KBM-7 (cell line): ENCODE results near the gene MORC3.

Experiments used
- DNase-seq: peaks from one replicate; pipeline ENCODE4 v3.0.0-alpha.2; 2015
- in situ Hi-C: fragments of 300-500 bp; cut with MboI; formaldehyde crosslinking; loops from 2 replicates; pipeline ENCODE4 v1.14.3; 2020; ENCODE audit warnings: low sequenced_read_pairs, low pct_unique_long_range_greater_than_20kb, mixed read lengths

Gene MORC3

GRCh38 chr21:36411301-36411700 lies 91.3 kb downstream of the MORC3 start:
- in situ Hi-C loops: no loop called here
- DNase-seq: no peak

DNA sequence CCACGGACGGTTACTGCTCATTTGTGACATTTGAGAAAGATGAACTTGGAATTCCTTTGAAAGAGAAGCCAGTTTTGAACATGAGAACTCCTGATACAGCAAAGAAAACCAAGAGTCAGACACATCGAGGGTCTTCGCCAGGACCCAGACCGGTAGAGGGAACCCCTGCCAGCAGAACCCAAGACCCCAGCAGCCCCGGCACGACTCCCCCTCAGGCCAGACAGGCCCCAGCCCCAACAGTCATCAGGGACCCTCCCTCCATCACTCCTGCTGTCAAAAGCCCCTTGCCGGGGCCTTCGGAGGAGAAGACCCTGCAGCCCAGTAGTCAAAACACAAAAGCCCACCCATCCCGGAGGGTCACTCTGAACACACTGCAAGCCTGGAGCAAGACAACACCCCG lies 92.9 kb downstream of the MORC3 start:
- no peak for DNase-seq
- in situ Hi-C loops: no loop called here

DNA sequence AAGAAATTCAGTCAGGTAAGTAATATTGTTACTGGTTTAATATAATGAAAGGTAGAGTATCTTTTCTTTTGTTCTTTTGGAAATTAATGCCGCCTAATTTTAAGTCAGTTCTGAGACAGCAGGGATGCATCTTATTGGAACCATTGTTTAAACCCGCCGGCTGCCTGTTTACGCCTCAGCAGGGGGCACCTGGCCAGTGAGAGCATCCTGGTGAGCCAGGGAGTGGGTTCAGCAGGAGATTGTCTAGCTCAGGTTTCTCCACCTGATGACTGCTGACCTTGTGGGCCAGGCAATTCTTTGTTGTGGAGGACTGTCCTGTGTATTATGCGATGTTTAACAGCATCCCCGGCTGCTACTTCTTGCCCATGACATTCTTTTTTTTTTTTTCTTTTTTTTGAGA lies 95.4 kb downstream of the MORC3 start:
- no peak for DNase-seq

DNA sequence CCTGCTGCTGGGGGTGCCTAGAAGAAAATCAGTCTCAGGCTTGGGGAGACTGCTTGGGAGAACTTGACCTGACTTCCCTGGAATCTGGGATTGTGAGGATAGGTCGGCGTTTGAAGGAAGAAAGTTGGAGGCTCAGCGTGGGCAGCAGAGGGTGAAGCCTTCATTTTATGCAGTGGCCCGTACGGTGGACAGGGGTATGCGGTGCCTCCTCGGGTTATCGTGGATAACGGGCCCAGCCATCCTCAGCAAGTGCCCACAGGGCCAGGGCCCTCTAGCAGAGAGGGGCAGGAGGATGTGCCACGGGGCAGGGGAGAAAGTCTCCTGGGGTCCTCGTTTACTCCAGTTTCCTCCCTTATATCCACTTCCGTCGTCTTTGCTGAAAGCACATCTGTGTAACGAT lies 99.2 kb downstream of the MORC3 start:
- in situ Hi-C loops: no loop called here
- no peak for DNase-seq

More for the DNA sequence above, 95.4 kb downstream of the MORC3 start:
- in situ Hi-C loops: no loop called here

DNA sequence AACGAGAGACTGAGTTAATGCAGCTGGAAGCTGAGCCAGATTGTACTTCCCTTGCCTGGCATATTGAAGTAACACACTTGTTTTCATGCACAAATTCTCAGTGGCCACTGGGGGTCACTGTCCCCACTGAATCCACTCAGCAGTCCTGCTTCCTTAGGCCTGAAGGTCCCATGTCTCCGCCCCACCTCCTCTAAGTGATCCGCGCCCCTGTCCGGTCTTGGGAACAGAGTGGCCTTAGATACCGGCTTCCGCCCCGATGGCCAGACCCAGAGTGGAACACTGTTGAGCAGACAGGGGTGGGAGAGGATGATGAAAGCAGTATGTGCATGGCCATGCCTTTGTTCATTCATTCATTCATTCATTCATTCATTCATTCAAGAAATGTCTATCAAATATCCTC lies 100.0 kb downstream of the MORC3 start:
- DNase-seq: peak; percentile 62
- in situ Hi-C loops: no loop called here

DNA sequence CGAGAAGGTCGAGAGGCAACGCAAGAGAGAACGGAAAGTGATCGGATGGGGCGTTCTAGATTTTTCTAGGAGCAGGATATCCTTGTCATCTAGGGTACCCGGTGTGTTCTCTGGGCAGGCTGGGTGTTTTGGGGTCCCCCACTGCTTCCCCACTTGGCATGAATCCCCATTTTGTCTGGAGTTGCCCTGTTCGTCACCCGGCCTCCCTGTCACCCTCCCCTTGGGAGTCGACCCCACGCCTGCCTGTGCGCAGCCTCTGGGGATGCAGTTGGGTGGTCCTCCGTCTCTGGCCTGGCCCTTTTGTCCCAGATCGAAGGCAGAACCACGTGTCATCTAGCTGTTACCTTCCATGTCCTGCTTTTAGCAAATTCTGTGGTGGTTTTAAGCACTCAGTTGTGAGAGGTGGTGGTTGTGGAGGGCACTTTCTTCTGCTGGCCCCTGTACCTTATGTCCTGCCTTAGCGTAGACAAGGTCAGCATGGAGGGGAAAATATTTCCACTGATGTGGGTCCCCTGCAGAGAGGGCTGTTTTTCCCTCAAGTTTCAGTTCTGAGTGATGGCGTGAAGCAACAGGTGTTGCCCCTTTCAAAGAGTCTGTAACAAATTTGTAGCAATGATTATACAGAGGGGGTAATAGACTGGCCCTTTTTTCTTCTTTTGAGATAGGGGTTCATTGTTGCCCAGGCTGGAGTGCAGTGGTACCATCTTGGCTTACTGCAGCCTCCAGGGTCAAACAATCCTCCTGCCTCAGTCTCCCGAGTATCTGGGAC lies 100.8 kb downstream of the MORC3 start:
- in situ Hi-C loops: no loop called here
- no peak for DNase-seq

DNA sequence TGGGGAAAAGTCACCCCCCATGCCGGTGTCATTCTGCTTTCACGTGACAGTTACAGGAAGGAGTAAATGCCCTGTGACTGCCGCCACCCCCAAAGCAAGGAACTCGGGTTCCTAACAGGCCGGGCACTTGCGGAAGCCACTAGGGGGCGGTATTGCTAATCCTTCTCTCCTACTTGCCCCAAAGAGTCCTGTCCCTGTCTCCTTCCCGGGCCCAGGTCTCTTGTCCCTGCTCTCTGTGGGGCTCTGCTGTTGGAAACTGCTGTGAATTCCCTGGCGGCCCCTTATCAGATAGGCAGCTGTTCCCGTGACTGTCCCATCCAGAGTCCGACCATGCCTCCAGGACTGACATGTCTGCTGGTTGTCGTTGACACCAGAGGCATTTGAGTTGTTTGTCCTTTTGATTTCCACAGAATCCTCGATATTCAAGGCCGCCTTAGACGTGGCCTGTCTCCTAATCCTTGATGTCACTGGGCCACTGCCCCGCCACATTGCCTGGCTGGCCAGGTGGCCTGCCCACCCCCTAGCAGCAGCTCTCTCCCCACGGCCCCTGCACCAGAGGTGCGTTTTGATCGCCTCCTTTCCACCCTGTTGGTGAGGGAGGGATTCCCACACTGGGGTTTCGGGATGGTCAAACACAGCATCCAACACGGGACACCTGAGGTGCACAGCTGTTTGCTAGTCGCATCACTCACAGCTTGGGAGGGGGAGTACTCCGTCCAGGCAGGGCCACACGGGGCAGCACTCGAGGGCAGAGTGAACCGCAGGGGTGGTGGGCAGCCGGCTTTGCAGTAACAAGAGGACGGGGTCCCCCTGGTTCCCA lies 102.5 kb downstream of the MORC3 start:
- DNase-seq: peak; percentile 91
- in situ Hi-C loops: no loop called here

DNA sequence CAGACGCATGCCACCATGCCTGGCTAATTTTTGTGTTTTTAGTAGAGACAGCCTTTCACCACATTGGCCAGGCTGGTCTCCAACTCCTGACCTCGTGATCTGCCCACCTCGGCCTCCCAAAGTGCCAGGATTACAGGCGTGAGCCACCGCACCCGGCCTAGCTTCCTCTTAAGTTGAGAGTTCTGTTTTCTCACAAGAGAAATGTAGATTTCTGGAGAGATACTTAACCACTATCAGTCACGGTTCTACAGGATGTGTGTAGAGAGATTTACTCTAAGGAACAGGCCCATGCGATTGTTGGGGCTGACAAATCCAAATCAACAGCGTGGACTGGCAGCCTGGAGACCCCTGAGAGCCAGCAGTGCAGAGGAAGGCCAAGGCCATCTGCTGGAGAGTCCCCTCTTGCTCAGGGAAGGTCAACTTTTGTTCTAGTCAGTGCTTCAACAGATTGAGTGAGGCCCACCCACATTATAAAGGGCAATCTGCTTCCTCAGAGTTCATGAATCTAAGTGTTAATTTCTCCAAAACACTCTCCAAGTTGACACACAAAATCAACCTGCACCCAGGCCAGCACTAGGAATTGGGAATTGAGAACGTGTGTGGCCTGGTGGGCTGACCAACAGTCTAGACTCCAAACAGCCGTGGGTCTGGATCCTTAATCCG lies 103.9 kb downstream of the MORC3 start:
- peak; percentile 47 for DNase-seq
- in situ Hi-C loops: no loop called here

- in situ Hi-C loops: no loop called here
- no peak for DNase-seq
Observed at GRCh38 chr21:36424592-36424991, 104.6 kb downstream of the MORC3 start.

DNA sequence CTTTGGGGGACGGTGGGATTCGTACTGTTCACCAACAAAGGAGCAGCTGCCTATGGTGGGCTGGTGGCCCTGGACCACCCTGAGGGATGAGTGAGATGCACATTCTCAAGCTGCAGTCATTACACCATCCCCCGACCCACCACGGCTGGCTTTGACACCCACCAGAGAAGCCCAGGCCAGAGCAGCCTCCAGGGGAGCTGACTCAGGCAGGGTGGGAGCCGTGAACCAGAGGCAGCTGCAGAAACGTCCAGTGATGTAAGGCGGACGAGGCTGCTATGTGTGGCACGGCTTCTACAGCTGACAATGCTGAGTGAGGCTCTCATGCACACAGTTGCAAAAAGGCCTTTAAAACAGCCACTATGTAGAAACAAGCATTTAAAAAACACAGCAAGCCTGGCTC lies 105.3 kb downstream of the MORC3 start:
- no peak for DNase-seq

More for the DNA sequence above, 105.3 kb downstream of the MORC3 start:
- in situ Hi-C loops: no loop called here
